ENCODE results near the gene POC1B. TPM values are rescaled to one million over a fixed set of nuclear protein-coding genes. Genes with fewer than 3 reads are reported as not detected.

POC1B gene
- total RNA-seq, 1 experiment from 2014 or later, result 40.3 TPM

DNA sequence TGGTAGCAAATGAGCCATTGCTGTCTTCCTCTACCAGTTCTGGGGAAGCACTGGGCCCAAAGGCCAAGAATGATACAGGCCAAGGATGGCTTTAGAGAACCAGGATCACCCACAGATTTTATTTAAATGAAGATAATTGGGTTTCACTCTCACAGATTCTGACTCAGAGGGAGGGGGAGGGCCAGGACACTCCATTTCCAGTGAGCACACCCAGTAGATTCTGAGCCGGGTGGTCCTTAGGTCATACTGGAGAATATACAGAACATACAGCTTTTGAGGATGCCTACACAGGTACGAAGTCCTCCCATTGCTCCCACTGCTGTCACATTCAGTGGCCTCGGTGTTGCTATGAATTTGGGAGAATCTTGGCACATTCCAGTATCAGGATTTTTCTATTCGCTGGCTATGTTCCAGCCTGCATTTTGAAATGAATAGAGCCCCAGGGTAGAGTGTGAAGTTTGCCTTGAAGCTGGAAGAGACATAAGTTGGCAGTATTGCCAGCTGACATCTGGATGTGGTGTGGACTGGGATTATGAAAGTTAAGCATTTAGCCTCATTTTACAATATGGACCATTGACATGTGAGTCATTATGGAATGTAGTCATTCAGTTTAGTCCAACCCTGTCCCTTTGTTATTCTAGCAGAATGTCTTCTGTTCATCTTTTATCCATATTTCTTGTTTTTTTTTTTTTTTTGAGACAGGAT is 45.8 kb upstream of the POC1B start:
- no peak for TF ChIP-seq CTCF (IDR thresholded peaks at IDR 0.05; ENCODE audit: unreplicated experiment)
- Mint-ChIP-seq H3K4me1 (ENCODE audit: low read depth, unreplicated experiment) (no peaks in the 10 kb centered on the region), H3K4me3 (ENCODE audit: low read depth, unreplicated experiment) (no peak overlapping the region), H3K9me3 (ENCODE audit: low read depth, unreplicated experiment) (no peaks in the 10 kb centered on the region), H3K27ac (ENCODE audit: unreplicated experiment) (no peak overlapping the region), H3K36me3 (ENCODE audit: insufficient read depth, unreplicated experiment) (no peaks in the 10 kb centered on the region), H3K27me3 (ENCODE audit: unreplicated experiment) (no peaks in the 10 kb centered on the region)
- no TSS peak for BruUV-seq (replicated peaks)
- no peak for DNase-seq
- CTCF ChIA-PET, result no interaction called here
- intact Hi-C loops (cut with micrococcal nuclease; ENCODE audit: unreplicated experiment), result no loop called here

GRCh38 chr12:89568484-89568883 is 42.6 kb upstream of the POC1B start:
- Mint-ChIP-seq H3K36me3 (ENCODE audit: insufficient read depth, unreplicated experiment) (no peaks in the 10 kb centered on the region), H3K4me3 (ENCODE audit: low read depth, unreplicated experiment) (no peak overlapping the region), H3K27me3 (ENCODE audit: unreplicated experiment) (no peaks in the 10 kb centered on the region), H3K9me3 (ENCODE audit: low read depth, unreplicated experiment) (no peaks in the 10 kb centered on the region), H3K4me1 (ENCODE audit: low read depth, unreplicated experiment) (no peaks in the 10 kb centered on the region), H3K27ac (ENCODE audit: unreplicated experiment) (no peak overlapping the region)
- DNase-seq, result no peak
- TF ChIP-seq CTCF (IDR thresholded peaks at IDR 0.05; ENCODE audit: unreplicated experiment), result no peak
- no TSS peak for BruUV-seq (replicated peaks)
- intact Hi-C loops (cut with micrococcal nuclease; ENCODE audit: unreplicated experiment), result no loop called here
- CTCF ChIA-PET, result no interaction called here

DNA sequence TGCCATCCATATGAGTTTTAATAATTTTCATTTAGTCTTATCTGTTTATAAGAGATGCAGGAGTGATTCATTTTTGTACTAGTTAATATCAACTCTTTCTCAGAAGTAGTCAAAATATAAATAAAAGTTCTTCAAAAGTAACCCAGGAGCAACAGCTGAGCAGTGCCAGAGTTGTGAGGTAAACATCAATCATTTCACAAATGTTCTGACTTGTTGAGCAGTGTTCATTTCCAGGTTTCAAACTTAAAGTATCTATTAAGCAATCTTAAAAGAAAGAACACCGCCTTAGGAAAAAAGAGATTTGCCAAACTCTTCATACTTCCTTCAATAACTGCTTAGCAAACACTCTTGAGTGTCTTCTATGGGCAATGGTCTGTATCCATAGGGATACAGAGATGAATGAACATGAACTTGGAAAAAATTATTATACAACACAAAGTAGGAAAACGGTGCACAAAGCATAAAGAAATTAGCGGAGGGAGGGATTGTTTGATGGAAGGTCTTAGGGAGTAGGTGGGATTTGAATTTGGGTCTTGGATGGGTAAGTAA is 41.9 kb upstream of the POC1B start:
- Mint-ChIP-seq H3K4me1 (ENCODE audit: low read depth, unreplicated experiment) (no peaks in the 10 kb centered on the region), H3K36me3 (ENCODE audit: insufficient read depth, unreplicated experiment) (no peaks in the 10 kb centered on the region), H3K9me3 (ENCODE audit: low read depth, unreplicated experiment) (no peaks in the 10 kb centered on the region), H3K27ac (ENCODE audit: unreplicated experiment) (no peak overlapping the region), H3K27me3 (ENCODE audit: unreplicated experiment) (no peaks in the 10 kb centered on the region), H3K4me3 (ENCODE audit: low read depth, unreplicated experiment) (no peak overlapping the region)
- no peak for TF ChIP-seq CTCF (IDR thresholded peaks at IDR 0.05; ENCODE audit: unreplicated experiment)
- DNase-seq, result no peak
- CTCF ChIA-PET, result no interaction called here
- no TSS peak for BruUV-seq (replicated peaks)
- intact Hi-C loops (cut with micrococcal nuclease; ENCODE audit: unreplicated experiment), result no loop called here

DNA sequence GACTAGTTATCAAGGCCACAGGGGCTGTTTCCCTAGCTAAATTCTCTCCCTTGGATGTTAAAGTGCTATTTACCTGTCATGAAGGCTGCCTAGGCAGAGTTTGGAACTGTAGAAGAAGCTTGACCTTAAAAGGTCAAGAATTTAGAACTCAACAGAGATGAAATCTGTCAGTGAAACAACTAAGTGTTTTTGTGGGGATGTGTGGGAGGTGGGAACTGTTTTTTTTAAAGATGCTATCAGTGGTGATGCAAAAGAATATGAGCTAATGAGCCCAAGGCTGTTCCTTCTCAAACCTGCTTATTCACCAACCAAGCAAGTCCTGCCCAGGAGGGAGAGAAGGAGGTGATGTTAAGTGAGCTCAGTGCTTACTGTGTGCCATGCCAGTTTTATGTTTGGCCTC is 40.8 kb upstream of the POC1B start:
- CTCF ChIA-PET, result no interaction called here
- no peaks in the 10 kb centered on the region for H3K9me3 Mint-ChIP-seq (ENCODE audit: low read depth, unreplicated experiment)
- BruUV-seq (replicated peaks), result no TSS peak
- no peak for TF ChIP-seq CTCF (IDR thresholded peaks at IDR 0.05; ENCODE audit: unreplicated experiment)
- no peak for DNase-seq
- H3K4me3 Mint-ChIP-seq (ENCODE audit: low read depth, unreplicated experiment), result no peak overlapping the region
- H3K27me3 Mint-ChIP-seq (ENCODE audit: unreplicated experiment), result no peaks in the 10 kb centered on the region
- no peaks in the 10 kb centered on the region for H3K4me1 Mint-ChIP-seq (ENCODE audit: low read depth, unreplicated experiment)
- H3K27ac Mint-ChIP-seq (ENCODE audit: unreplicated experiment), result no peak overlapping the region
- no peaks in the 10 kb centered on the region for H3K36me3 Mint-ChIP-seq (ENCODE audit: insufficient read depth, unreplicated experiment)
- intact Hi-C loops (cut with micrococcal nuclease; ENCODE audit: unreplicated experiment), result no loop called here
